Measurements from ENCODE around the gene KCNMA1.

DNA sequence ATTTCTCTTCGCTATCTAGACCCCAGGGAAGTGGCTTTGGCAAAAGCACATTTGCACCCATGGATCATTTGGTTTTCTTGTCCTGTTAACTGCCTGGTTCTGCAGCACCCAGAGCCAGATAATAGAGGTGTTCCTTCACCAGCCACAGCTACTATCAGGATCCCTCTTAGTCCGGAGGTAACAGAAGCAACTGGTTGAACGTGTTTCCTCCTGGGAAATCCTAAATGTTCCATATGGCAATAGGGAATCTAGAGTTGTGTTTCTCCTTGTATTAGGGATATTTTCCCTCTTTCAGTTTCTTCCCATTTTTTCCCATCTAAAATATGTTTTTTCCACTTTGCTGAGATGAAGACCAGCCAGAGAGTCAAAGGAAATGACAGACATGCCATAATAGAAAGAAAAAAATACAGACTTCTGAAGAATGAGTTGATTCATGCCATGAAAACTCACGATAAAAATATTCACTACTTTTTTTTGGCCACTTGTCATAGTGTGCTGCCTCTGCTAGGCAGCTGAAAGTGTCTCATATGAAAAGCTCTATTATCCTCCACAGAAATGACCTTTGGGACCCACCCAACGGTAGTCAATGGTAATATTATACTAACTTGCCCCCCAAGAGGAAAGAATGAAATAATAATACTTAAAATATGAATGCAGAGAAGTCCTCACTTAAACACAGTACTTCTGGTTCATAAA, 472.8 kb downstream of the KCNMA1 start:
- no peak for TF ChIP-seq MYC (IDR thresholded peaks at IDR 0.05; ENCODE audit: low read depth, low read length)
- TF ChIP-seq, protein P1, sequence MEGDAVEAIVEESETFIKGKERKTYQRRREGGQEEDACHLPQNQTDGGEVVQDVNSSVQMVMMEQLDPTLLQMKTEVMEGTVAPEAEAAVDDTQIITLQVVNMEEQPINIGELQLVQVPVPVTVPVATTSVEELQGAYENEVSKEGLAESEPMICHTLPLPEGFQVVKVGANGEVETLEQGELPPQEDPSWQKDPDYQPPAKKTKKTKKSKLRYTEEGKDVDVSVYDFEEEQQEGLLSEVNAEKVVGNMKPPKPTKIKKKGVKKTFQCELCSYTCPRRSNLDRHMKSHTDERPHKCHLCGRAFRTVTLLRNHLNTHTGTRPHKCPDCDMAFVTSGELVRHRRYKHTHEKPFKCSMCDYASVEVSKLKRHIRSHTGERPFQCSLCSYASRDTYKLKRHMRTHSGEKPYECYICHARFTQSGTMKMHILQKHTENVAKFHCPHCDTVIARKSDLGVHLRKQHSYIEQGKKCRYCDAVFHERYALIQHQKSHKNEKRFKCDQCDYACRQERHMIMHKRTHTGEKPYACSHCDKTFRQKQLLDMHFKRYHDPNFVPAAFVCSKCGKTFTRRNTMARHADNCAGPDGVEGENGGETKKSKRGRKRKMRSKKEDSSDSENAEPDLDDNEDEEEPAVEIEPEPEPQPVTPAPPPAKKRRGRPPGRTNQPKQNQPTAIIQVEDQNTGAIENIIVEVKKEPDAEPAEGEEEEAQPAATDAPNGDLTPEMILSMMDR (IDR thresholded peaks at IDR 0.05; ENCODE audit: low read depth, low read length) = no peak
- TF ChIP-seq POLR2A (IDR thresholded peaks at IDR 0.05; ENCODE audit: extremely low read depth, insufficient read length) = no peak
- TF ChIP-seq, protein P2, sequence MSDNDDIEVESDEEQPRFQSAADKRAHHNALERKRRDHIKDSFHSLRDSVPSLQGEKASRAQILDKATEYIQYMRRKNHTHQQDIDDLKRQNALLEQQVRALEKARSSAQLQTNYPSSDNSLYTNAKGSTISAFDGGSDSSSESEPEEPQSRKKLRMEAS (IDR thresholded peaks at IDR 0.05; ENCODE audit: low read depth, low read length) = no peak

Measured in NB4 (cell line).